ENCODE data around the gene DPY19L2.
"Not testable (repeated sequence)": the region's sequence is repeated elsewhere in the genome, so short reads cannot be mapped to it uniquely, and the experiment has no call there.

- TF ChIP-seq POLR2A, CTCF (IDR thresholded peaks at IDR 0.05): not testable (repeated sequence)
These were observed 96.3 kb downstream of the DPY19L2 start for GRCh38 chr12:63572038-63572437.

Measured in right lobe of liver (tissue), 4 donors.